Vagina (tissue), 2 donors: ENCODE results near the gene TRIM3. TPM values are rescaled to one million over a fixed set of nuclear protein-coding genes. Genes with fewer than 3 reads are reported as not detected.

ENCODE experiments used
- DNase-seq, 2 donors: peaks; one replicate each; pipeline ENCODE4 v3.0.0-alpha.2; 2017; ENCODE audit errors: extremely low spot score in 2 of 2
- H3K27ac ChIP-seq: fragments of 200-600 bp; sonication (generic); one replicate; pipeline ENCODE4 v1.5.1; 2019
- H3K27me3 ChIP-seq: fragments of 200-600 bp; sonication (generic); one replicate; pipeline ENCODE4 v1.5.1; 2019
- H3K36me3 ChIP-seq, 2 donors: fragments of 200-600 bp; sonication (generic); one replicate each; pipeline ENCODE4 v1.5.1; 2017 to 2019
- H3K4me1 ChIP-seq: fragments of 200-600 bp; sonication (generic); one replicate; pipeline ENCODE4 v1.5.1; 2019
- H3K4me3 ChIP-seq, 2 donors: fragments of 200-600 bp; sonication (generic); 1 replicate in 1 of 2; 2 replicates in 1 of 2; pipeline ENCODE4 v1.5.1; 2016 to 2019
- H3K9me3 ChIP-seq: fragments of 200-600 bp; sonication (generic); one replicate; pipeline ENCODE4 v1.5.1; 2019
- POLR2A ChIP-seq, 2 donors: fragments of 450-650 bp; IDR thresholded peaks; one replicate each; pipeline ENCODE4 v1.6.1; 2017; ENCODE audit warnings: antibody characterized with exemption in 2 of 2, mild to moderate bottlenecking in 2 of 2, moderate library complexity in 2 of 2
- POLR2AphosphoS5 ChIP-seq, 2 donors: sonication (generic); formaldehyde crosslinking; IDR thresholded peaks; one replicate each; pipeline ENCODE4 v1.9.0; 2017; ENCODE audit warnings: antibody characterized with exemption in 2 of 2, mild to moderate bottlenecking in 2 of 2, low read depth in 1 of 2; ENCODE audit not compliant: insufficient read depth in 1 of 2
- intact Hi-C: fragments of 100-400 bp; cut with DNase I; formaldehyde crosslinking; loops from one replicate; pipeline ENCODE4 v1.15.1; 2023
- total RNA-seq: library from RNA; depleted of rRNA; stranded (reverse); fragments of >200 nt; gene quantifications from one replicate; pipeline ENCODE4 v1.2.3, GENCODE V29; 2016
- TF ChIP-seq, protein P1 (sequence below), 3 experiments: fragments of 450-650 bp in 2 of 3; fragments of 200-600 bp in 1 of 3; sonication (generic) in 1 of 3; IDR thresholded peaks; one replicate each; pipeline ENCODE4 v1.5.1; 2017 to 2019; ENCODE audit warnings: antibody characterized with exemption in 3 of 3, mild to moderate bottlenecking in 2 of 3, moderate library complexity in 2 of 3

TRIM3 gene
- total RNA-seq, 1 donor from 2014 or later = 27.5 TPM

- DNase-seq = no peak
- peaks cover 0 to 15% of the 10 kb centered on the region in 2 donors for H3K36me3 ChIP-seq
These were observed 69.2 kb downstream of the TRIM3 start for GRCh38 chr11:6404342-6405051.

GRCh38 chr11:6403539-6403938, 70.2 kb downstream of the TRIM3 start:
- Histone ChIP-seq H3K27me3 (no peaks in the 10 kb centered on the region), H3K4me1 (peaks cover 18% of the 10 kb centered on the region), H3K9me3 (no peaks in the 10 kb centered on the region), H3K4me3 (no peak overlapping the region), H3K36me3 (peaks cover 0 to 15% of the 10 kb centered on the region in 2 donors), H3K27ac (no peak overlapping the region)
- TF ChIP-seq, protein P1, sequence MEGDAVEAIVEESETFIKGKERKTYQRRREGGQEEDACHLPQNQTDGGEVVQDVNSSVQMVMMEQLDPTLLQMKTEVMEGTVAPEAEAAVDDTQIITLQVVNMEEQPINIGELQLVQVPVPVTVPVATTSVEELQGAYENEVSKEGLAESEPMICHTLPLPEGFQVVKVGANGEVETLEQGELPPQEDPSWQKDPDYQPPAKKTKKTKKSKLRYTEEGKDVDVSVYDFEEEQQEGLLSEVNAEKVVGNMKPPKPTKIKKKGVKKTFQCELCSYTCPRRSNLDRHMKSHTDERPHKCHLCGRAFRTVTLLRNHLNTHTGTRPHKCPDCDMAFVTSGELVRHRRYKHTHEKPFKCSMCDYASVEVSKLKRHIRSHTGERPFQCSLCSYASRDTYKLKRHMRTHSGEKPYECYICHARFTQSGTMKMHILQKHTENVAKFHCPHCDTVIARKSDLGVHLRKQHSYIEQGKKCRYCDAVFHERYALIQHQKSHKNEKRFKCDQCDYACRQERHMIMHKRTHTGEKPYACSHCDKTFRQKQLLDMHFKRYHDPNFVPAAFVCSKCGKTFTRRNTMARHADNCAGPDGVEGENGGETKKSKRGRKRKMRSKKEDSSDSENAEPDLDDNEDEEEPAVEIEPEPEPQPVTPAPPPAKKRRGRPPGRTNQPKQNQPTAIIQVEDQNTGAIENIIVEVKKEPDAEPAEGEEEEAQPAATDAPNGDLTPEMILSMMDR (IDR thresholded peaks at IDR 0.05) = no peak
- TF ChIP-seq POLR2AphosphoS5 (IDR thresholded peaks at IDR 0.05; ENCODE audit: insufficient read depth in 1 of 2, low read depth in 1 of 2) (no peak), POLR2A (IDR thresholded peaks at IDR 0.05) (no peak)
- intact Hi-C loops = no loop called here
- no peak for DNase-seq

More at GRCh38 chr11:6404342-6405051, 69.2 kb downstream of the TRIM3 start:
- intact Hi-C loops = no loop called here
- Histone ChIP-seq H3K27ac (no peak overlapping the region), H3K9me3 (no peaks in the 10 kb centered on the region), H3K27me3 (no peaks in the 10 kb centered on the region), H3K4me3 (no peak overlapping the region), H3K4me1 (peaks cover 18% of the 10 kb centered on the region)
- TF ChIP-seq POLR2A (IDR thresholded peaks at IDR 0.05) (no peak), POLR2AphosphoS5 (IDR thresholded peaks at IDR 0.05; ENCODE audit: insufficient read depth in 1 of 2, low read depth in 1 of 2) (no peak)
- TF ChIP-seq, protein P1 (IDR thresholded peaks at IDR 0.05) = no peak

DNA sequence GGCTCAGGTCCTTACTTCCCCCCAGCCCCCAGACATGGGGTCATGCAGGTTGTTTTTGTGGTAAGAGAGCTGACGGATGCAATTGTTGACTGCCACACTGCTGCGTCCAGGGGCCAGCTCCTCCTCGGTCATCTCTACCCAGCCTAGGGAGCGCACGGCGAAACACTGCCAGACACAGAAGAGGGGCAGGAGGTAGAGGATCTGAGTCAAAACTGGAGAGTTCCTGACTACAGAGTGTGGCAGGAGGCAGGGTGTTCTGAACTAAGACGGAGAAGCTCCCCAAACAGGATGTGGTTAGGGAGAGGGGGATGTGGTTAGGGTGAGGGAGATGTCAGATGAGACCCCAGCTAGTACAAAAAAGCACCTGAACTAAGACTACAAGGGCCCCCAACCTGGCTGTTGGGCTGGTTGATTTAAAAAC, 71.2 kb downstream of the TRIM3 start:
- H3K27me3 ChIP-seq = no peaks in the 10 kb centered on the region
- H3K27ac ChIP-seq = no peak overlapping the region
- H3K36me3 ChIP-seq = peaks cover 0 to 15% of the 10 kb centered on the region in 2 donors
- intact Hi-C loops = no loop called here
- H3K4me1 ChIP-seq = peaks cover 18% of the 10 kb centered on the region
- TF ChIP-seq, protein P1 (IDR thresholded peaks at IDR 0.05) = no peak
- TF ChIP-seq POLR2A (IDR thresholded peaks at IDR 0.05) (no peak), POLR2AphosphoS5 (IDR thresholded peaks at IDR 0.05; ENCODE audit: insufficient read depth in 1 of 2, low read depth in 1 of 2) (no peak)
- no peak for DNase-seq
- no peaks in the 10 kb centered on the region for H3K9me3 ChIP-seq
- no peak overlapping the region for H3K4me3 ChIP-seq

GRCh38 chr11:6402061-6402470, 71.7 kb downstream of the TRIM3 start:
- DNase-seq = no peak
- intact Hi-C loops = no loop called here
- Histone ChIP-seq H3K4me3 (no peak overlapping the region), H3K9me3 (no peaks in the 10 kb centered on the region), H3K4me1 (peaks cover 18% of the 10 kb centered on the region), H3K27me3 (no peaks in the 10 kb centered on the region), H3K36me3 (peaks cover 0 to 15% of the 10 kb centered on the region in 2 donors), H3K27ac (no peak overlapping the region)
- TF ChIP-seq, protein P1 (IDR thresholded peaks at IDR 0.05) = no peak
- TF ChIP-seq POLR2A (IDR thresholded peaks at IDR 0.05) (no peak), POLR2AphosphoS5 (IDR thresholded peaks at IDR 0.05; ENCODE audit: insufficient read depth in 1 of 2, low read depth in 1 of 2) (no peak)

GRCh38 chr11:6401464-6401863, 72.3 kb downstream of the TRIM3 start:
- Histone ChIP-seq H3K27ac (no peak overlapping the region), H3K4me3 (no peak overlapping the region), H3K27me3 (no peaks in the 10 kb centered on the region), H3K9me3 (no peaks in the 10 kb centered on the region), H3K4me1 (peaks cover 18% of the 10 kb centered on the region), H3K36me3 (peaks cover 0 to 15% of the 10 kb centered on the region in 2 donors)
- intact Hi-C loops = no loop called here
- no peak for DNase-seq
- TF ChIP-seq, protein P1 (IDR thresholded peaks at IDR 0.05) = no peak
- TF ChIP-seq POLR2A (IDR thresholded peaks at IDR 0.05) (no peak), POLR2AphosphoS5 (IDR thresholded peaks at IDR 0.05; ENCODE audit: insufficient read depth in 1 of 2, low read depth in 1 of 2) (no peak)
